CD14-positive monocyte (primary cell): ENCODE measurements around the gene ZFHX2. TPM values are rescaled to one million over a fixed set of nuclear protein-coding genes. Genes with fewer than 3 reads are reported as not detected.

Experiments used
- DNase-seq, 3 donors: peaks; one replicate each; pipeline ENCODE4 v3.0.0-alpha.2; 2011 to 2022
- H2AFZ ChIP-seq: 2 replicates; pipeline ENCODE4 v1.6.0; 2012; ENCODE audit warnings: mild to moderate bottlenecking, low read depth, low read length, inconsistent platforms; ENCODE audit not compliant: insufficient read depth, poor library complexity, severe bottlenecking
- H3K27ac ChIP-seq, 2 donors: 1 replicate in 1 of 2; 2 replicates in 1 of 2; pipeline ENCODE4 v1.5.1; 2012 to 2013; ENCODE audit warnings: low read length in 2 of 2, control low read depth in 1 of 2, inconsistent platforms in 1 of 2, low read depth in 1 of 2, mild to moderate bottlenecking in 1 of 2
- H3K27me3 ChIP-seq, 2 donors: one replicate each; pipeline versions ENCODE4 v1.6.0 to v1.6.1; 2011 to 2013; ENCODE audit warnings: low read length in 2 of 2; ENCODE audit not compliant: control insufficient read depth in 2 of 2, insufficient read depth in 2 of 2
- H3K36me3 ChIP-seq, 2 donors: replicated peaks in 1 of 2; 1 replicate in 1 of 2; 2 replicates in 1 of 2; pipeline versions ENCODE4 v1.5.1 to v1.6.1; 2012 to 2013; ENCODE audit warnings: low read length in 2 of 2, control low read depth in 1 of 2, inconsistent platforms in 1 of 2, mild to moderate bottlenecking in 1 of 2; ENCODE audit not compliant: insufficient read depth in 2 of 2, control insufficient read depth in 1 of 2
- H3K4me1 ChIP-seq, 2 donors: 1 replicate in 1 of 2; 2 replicates in 1 of 2; pipeline versions ENCODE4 v1.5.1 to v1.6.1; 2012 to 2013; ENCODE audit warnings: low read length in 2 of 2, control low read depth in 1 of 2, inconsistent platforms in 1 of 2, mild to moderate bottlenecking in 1 of 2, moderate library complexity in 1 of 2; ENCODE audit not compliant: insufficient read depth in 2 of 2, control insufficient read depth in 1 of 2
- H3K4me2 ChIP-seq: replicated peaks from 2 replicates; pipeline ENCODE3; 2012; ENCODE audit warnings: low read length, moderate library complexity, mild to moderate bottlenecking; ENCODE audit not compliant: poor library complexity, severe bottlenecking; ENCODE audit errors: extremely low read depth
- H3K4me3 ChIP-seq, 3 experiments: fragments of 200-600 bp in 1 of 3; sonication (generic) in 1 of 3; replicated peaks in 1 of 3; 1 replicate in 2 of 3; 2 replicates in 1 of 3; pipeline ENCODE4 v1.5.1; 2011 to 2013; ENCODE audit warnings: low read length in 3 of 3, mild to moderate bottlenecking in 3 of 3, control low read depth in 2 of 3, low read depth in 2 of 3, inconsistent platforms in 1 of 3, moderate library complexity in 1 of 3
- H3K79me2 ChIP-seq: 2 replicates; pipeline ENCODE4 v1.6.0; 2012; ENCODE audit warnings: mild to moderate bottlenecking, control low read depth, inconsistent platforms, low read length, moderate library complexity; ENCODE audit not compliant: insufficient read depth
- H3K9ac ChIP-seq: 2 replicates; pipeline ENCODE4 v1.6.0; 2017; ENCODE audit warnings: low read length, mild to moderate bottlenecking; ENCODE audit not compliant: insufficient read depth, poor library complexity, severe bottlenecking
- H3K9me3 ChIP-seq, 2 donors: replicated peaks in 1 of 2; 1 replicate in 1 of 2; 2 replicates in 1 of 2; pipeline versions ENCODE4 v1.5.1 to v1.6.1; 2012 to 2013; ENCODE audit warnings: low read length in 2 of 2, control low read depth in 1 of 2; ENCODE audit not compliant: control insufficient read depth in 1 of 2, insufficient read depth in 1 of 2
- H4K20me1 ChIP-seq: 2 replicates; pipeline ENCODE4 v1.6.0; 2012; ENCODE audit warnings: mild to moderate bottlenecking, low read length, control low read depth, moderate library complexity; ENCODE audit not compliant: insufficient read depth
- H3K27ac Mint-ChIP-seq, 7 donors: one replicate each; pipeline ENCODE4 v1.8.0; 2020; ENCODE audit warnings: mild to moderate bottlenecking in 7 of 7, mixed read lengths in 7 of 7, moderate library complexity in 6 of 7, inconsistent platforms in 2 of 7
- H3K27me3 Mint-ChIP-seq, 3 donors: one replicate each; pipeline ENCODE4 v1.8.0; 2021 to 2022; ENCODE audit warnings: low read depth in 3 of 3, mild to moderate bottlenecking in 3 of 3, mixed read lengths in 3 of 3, moderate library complexity in 3 of 3, inconsistent platforms in 1 of 3
- H3K36me3 Mint-ChIP-seq, 2 donors: one replicate each; pipeline ENCODE4 v1.8.0; 2020; ENCODE audit warnings: mixed read lengths in 2 of 2, inconsistent platforms in 1 of 2, mild to moderate bottlenecking in 1 of 2
- H3K4me1 Mint-ChIP-seq: one replicate; pipeline ENCODE4 v1.8.0; 2020; ENCODE audit warnings: mild to moderate bottlenecking, mixed read lengths
- H3K4me3 Mint-ChIP-seq, 2 donors: one replicate each; pipeline ENCODE4 v1.8.0; 2020; ENCODE audit warnings: mild to moderate bottlenecking in 2 of 2, mixed read lengths in 2 of 2, moderate library complexity in 1 of 2
- H3K9me3 Mint-ChIP-seq, 7 donors: one replicate each; pipeline ENCODE4 v1.8.0; 2020 to 2022; ENCODE audit warnings: mixed read lengths in 7 of 7, mild to moderate bottlenecking in 6 of 7, moderate library complexity in 6 of 7, inconsistent platforms in 2 of 7
- CTCF ChIP-seq: fragments of 200-600 bp; IDR thresholded peaks from one replicate; pipeline ENCODE4 v1.8.0; 2022; ENCODE audit warnings: antibody characterized with exemption, mild to moderate bottlenecking
- WGBS: methylation state at CpG from one replicate; pipeline ENCODE4 v1.1.5; 2013; ENCODE audit warnings: missing lambda C conversion rate; ENCODE audit not compliant: insufficient coverage; 5-methylcytosine and 5-hydroxymethylcytosine counted together
- intact Hi-C, 2 donors: fragments of 100-400 bp; cut with micrococcal nuclease; formaldehyde crosslinking; loops; one replicate each; pipeline versions ENCODE4 v1.15.0 to v1.15.1; 2023
- polyA plus RNA-seq, 3 donors: library from polyadenylated mRNA; depleted of rRNA in 1 of 3; unstranded in 2 of 3; stranded (reverse) in 1 of 3; fragments of 300-500 nt in 2 of 3; fragments of >200 nt in 1 of 3; fragmentation: Illumina TruSeq in 2 of 3; gene quantifications; 1 replicate in 2 of 3; 2 replicates in 1 of 3; pipeline ENCODE4 v1.2.3, GENCODE V29; 2012 to 2021

The ZFHX2 gene
- polyA plus RNA-seq, 3 donors: 0.01 to 0.07 TPM; not detected in 1

GRCh38 chr14:23570806-23571483 lies 19.4 kb upstream of the ZFHX2 start:
- no peaks in the 10 kb centered on the region for H3K9me3 ChIP-seq
- peaks cover 13% of the 10 kb centered on the region for H3K79me2 ChIP-seq
- H3K4me3 ChIP-seq: no peak overlapping the region
- no peak overlapping the region for H3K4me3 Mint-ChIP-seq
- no peak overlapping the region for H3K27ac ChIP-seq
- peaks cover 2 to 11% of the 10 kb centered on the region in 2 donors for H3K27me3 ChIP-seq
- peaks cover under 1% of the 10 kb centered on the region for H4K20me1 ChIP-seq
- H3K27ac Mint-ChIP-seq: peak overlapping the region in 1 of 7 donors; percentile 98
- H3K4me2 ChIP-seq: peak overlapping the region; percentile 73
- H3K9me3 Mint-ChIP-seq: peaks cover 0 to 12% (median 4%) of the 10 kb centered on the region in 7 donors
- WGBS: 84% methylated on average over 22 of the region's 23 CpGs
- no peak for TF ChIP-seq CTCF
- H3K9ac ChIP-seq: no peak overlapping the region
- H2AFZ ChIP-seq: no peak overlapping the region
- H3K27me3 Mint-ChIP-seq: peaks cover 8 to 16% (median 11%) of the 10 kb centered on the region in 3 donors
- H3K36me3 Mint-ChIP-seq: peaks cover 4 to 8% of the 10 kb centered on the region in 2 donors
- peaks cover 2% of the 10 kb centered on the region in 2 donors for H3K36me3 ChIP-seq
- peaks cover 61% of the 10 kb centered on the region for H3K4me1 Mint-ChIP-seq
- peaks cover 60 to 80% of the 10 kb centered on the region in 2 donors for H3K4me1 ChIP-seq
- DNase-seq: no peak
- intact Hi-C loops: no loop called here

- peaks cover 60 to 78% of the 10 kb centered on the region in 2 donors for H3K4me1 ChIP-seq
- no peaks in the 10 kb centered on the region for H3K9me3 ChIP-seq
- peaks cover 14 to 16% of the 10 kb centered on the region in 2 donors for H3K36me3 ChIP-seq
- no peak overlapping the region for H3K27ac ChIP-seq
- H3K9me3 Mint-ChIP-seq: peaks cover 0 to 5% (median 0%) of the 10 kb centered on the region in 7 donors
- H3K4me3 Mint-ChIP-seq: no peak overlapping the region
- TF ChIP-seq CTCF: no peak
- DNase-seq: no peak
- H3K4me1 Mint-ChIP-seq: peaks cover 63% of the 10 kb centered on the region
- no peak overlapping the region for H3K4me3 ChIP-seq
- H2AFZ ChIP-seq: no peak overlapping the region
- no peak overlapping the region for H3K9ac ChIP-seq
- intact Hi-C loops: loop anchor here in 1 of 2 donors (10.0 kb wide), 1 partner anchor 245 kb away; the partner anchor contains the start of gene PABPN1
- no peaks in the 10 kb centered on the region for H3K27me3 ChIP-seq
- peaks cover 8% of the 10 kb centered on the region for H4K20me1 ChIP-seq
- H3K79me2 ChIP-seq: peaks cover 15% of the 10 kb centered on the region
- peaks cover 0 to 6% (median 0%) of the 10 kb centered on the region in 3 donors for H3K27me3 Mint-ChIP-seq
- H3K27ac Mint-ChIP-seq: peak overlapping the region in 2 of 7 donors; percentile 2 to 91
- H3K36me3 Mint-ChIP-seq: peaks cover 12 to 18% of the 10 kb centered on the region in 2 donors
- no peak overlapping the region for H3K4me2 ChIP-seq
- WGBS: 83% methylated on average over 4 of the region's 7 CpGs
Measured at GRCh38 chr14:23569443-23570151, 18.0 kb upstream of the ZFHX2 start.
